LoVo (cell line): ENCODE data around the gene PGM3.

Experiments used
- DNase-seq: peaks from one replicate; pipeline ENCODE4 v3.0.0-alpha.2; 2016; ENCODE audit warnings: low spot score

Gene PGM3

GRCh38 chr6:83117802-83118201 is 75.3 kb downstream of the PGM3 start:
- DNase-seq = no peak
